PC-3 (cell line): ENCODE data around the gene AP3B2. TPM values are rescaled to one million over a fixed set of nuclear protein-coding genes. Genes with fewer than 3 reads are reported as not detected.

Experiments
- ATAC-seq: fragments of 200-7000 bp; cut with Tn5 transposase; 2 replicates; pipeline ENCODE4 v1.9.1; 2020; ENCODE audit warnings: mild to moderate bottlenecking, moderate library complexity
- BruUV-seq: library from RNA; stranded (reverse); fragments of 400-500 nt; replicated peaks from 2 replicates; lab custom pipeline; 2021; lab: Mats Ljungman, UMichigan
- CTCF ChIA-PET: fragments of 300-600 bp; sonication (Branson Sonifier 250); formaldehyde crosslinking; loops from one replicate; lab custom pipeline; 2022; ENCODE audit warnings: antibody characterized with exemption; lab: Charles Lee
- POLR2A ChIA-PET: fragments of 300-600 bp; sonication (Branson Sonifier 250); formaldehyde crosslinking; loops from one replicate; lab custom pipeline; 2022; ENCODE audit warnings: antibody characterized with exemption; ENCODE audit not compliant: unreplicated experiment; lab: Charles Lee
- DNase-seq: peaks from one replicate; pipeline ENCODE4 v3.0.0-alpha.2; 2015
- H2AFZ ChIP-seq: fragments of 300-600 bp; sonication (generic); 2 replicates; pipeline ENCODE4 v1.6.0; 2016; ENCODE audit warnings: antibody characterized with exemption, low read length
- H3F3A ChIP-seq: fragments of 300-600 bp; sonication (generic); one replicate; pipeline ENCODE4 v1.6.0; 2017; ENCODE audit warnings: antibody characterized with exemption, low read length, control low read depth, mild to moderate bottlenecking; ENCODE audit not compliant: unreplicated experiment
- H3K27ac ChIP-seq: fragments of 300-600 bp; sonication (generic); 2 replicates; pipeline ENCODE4 v1.5.1; 2016; ENCODE audit warnings: mild to moderate bottlenecking, low read length
- H3K27me3 ChIP-seq: fragments of 300-600 bp; sonication (generic); 2 replicates; pipeline ENCODE4 v1.6.1; 2016; ENCODE audit warnings: low read length, mixed read lengths
- H3K36me3 ChIP-seq: fragments of 300-600 bp; sonication (generic); 2 replicates; pipeline ENCODE4 v1.6.1; 2016; ENCODE audit warnings: low read depth, mixed run types, low read length, mixed read lengths
- H3K4me1 ChIP-seq: fragments of 300-600 bp; sonication (generic); 2 replicates; pipeline ENCODE4 v1.5.1; 2016; ENCODE audit warnings: low read length; ENCODE audit not compliant: insufficient read depth
- H3K4me2 ChIP-seq: fragments of 300-600 bp; sonication (generic); 2 replicates; pipeline ENCODE4 v1.6.0; 2016; ENCODE audit warnings: low read length
- H3K4me3 ChIP-seq: fragments of 300-600 bp; sonication (generic); 2 replicates; pipeline ENCODE4 v1.5.1; 2016; ENCODE audit warnings: mild to moderate bottlenecking, low read length, mixed read lengths
- H3K79me2 ChIP-seq: fragments of 300-600 bp; sonication (generic); 2 replicates; pipeline ENCODE4 v1.6.1; 2017; ENCODE audit warnings: low read length, mixed read lengths
- H3K9ac ChIP-seq: fragments of 300-600 bp; sonication (generic); 2 replicates; pipeline ENCODE4 v1.6.0; 2016; ENCODE audit warnings: mild to moderate bottlenecking, low read length
- H3K9me2 ChIP-seq: fragments of 300-600 bp; sonication (generic); replicated peaks from 2 replicates; pipeline ENCODE4 v1.6.1; 2016; ENCODE audit warnings: mixed run types, low read length, mixed read lengths
- H3K9me3 ChIP-seq: fragments of 300-600 bp; sonication (generic); 2 replicates; pipeline ENCODE4 v1.6.1; 2016; ENCODE audit warnings: low read length, mixed read lengths
- H4K20me1 ChIP-seq: fragments of 300-600 bp; sonication (generic); 2 replicates; pipeline ENCODE4 v1.6.1; 2016; ENCODE audit warnings: low read length, mixed read lengths
- CTCF ChIP-seq: fragments of 300-600 bp; sonication (generic); conservative IDR thresholded peaks from 2 replicates; pipeline ENCODE4 v1.5.1; 2017; ENCODE audit warnings: antibody characterized with exemption, low read depth, mild to moderate bottlenecking, low read length
- EZH2 ChIP-seq: fragments of 300-600 bp; sonication (generic); IDR thresholded peaks from one replicate; pipeline ENCODE4 v1.6.1; 2017; ENCODE audit warnings: antibody characterized with exemption, mild to moderate bottlenecking, low read length; ENCODE audit not compliant: unreplicated experiment
- EZH2phosphoT487 ChIP-seq: fragments of 300-600 bp; sonication (generic); IDR thresholded peaks from 2 replicates; pipeline ENCODE4 v1.6.1; 2018; ENCODE audit warnings: mild to moderate bottlenecking, antibody characterized with exemption, low read length, borderline replicate concordance
- intact Hi-C: fragments of 100-400 bp; cut with micrococcal nuclease; formaldehyde crosslinking; loops from 2 replicates; pipeline ENCODE4 v1.9.0; 2023
- total RNA-seq: library from RNA; depleted of rRNA; stranded (reverse); fragments of >200 nt; gene quantifications from 2 replicates; pipeline ENCODE4 v1.2.3, GENCODE V29; 2014

Gene AP3B2
- total RNA-seq, 1 experiment from 2014 or later: 0.47 TPM

- H3K27ac ChIP-seq: no peak overlapping the region
- H3K9me2 ChIP-seq: no peaks in the 10 kb centered on the region
- CTCF ChIA-PET: no interaction called here
- no peak overlapping the region for H3K4me2 ChIP-seq
- ATAC-seq: no peak
- H3K36me3 ChIP-seq: no peaks in the 10 kb centered on the region
- no peak for DNase-seq
- H2AFZ ChIP-seq: no peak overlapping the region
- intact Hi-C loops: no loop called here
- H3K4me1 ChIP-seq: no peaks in the 10 kb centered on the region
- H3F3A ChIP-seq: no peaks in the 10 kb centered on the region
- no peaks in the 10 kb centered on the region for H3K79me2 ChIP-seq
- BruUV-seq: no TSS peak
- H3K9me3 ChIP-seq: no peaks in the 10 kb centered on the region
- TF ChIP-seq CTCF (no peak), EZH2phosphoT487 (no peak), EZH2 (no peak)
- POLR2A ChIA-PET: no interaction called here
- no peaks in the 10 kb centered on the region for H4K20me1 ChIP-seq
- peaks cover 28% of the 10 kb centered on the region for H3K27me3 ChIP-seq
- no peak overlapping the region for H3K4me3 ChIP-seq
- H3K9ac ChIP-seq: no peak overlapping the region
These were observed 52.9 kb downstream of the AP3B2 start for GRCh38 chr15:82656641-82657266.

- Histone ChIP-seq H3K9me3 (no peaks in the 10 kb centered on the region), H3K27me3 (peaks cover 28% of the 10 kb centered on the region), H3K79me2 (no peaks in the 10 kb centered on the region), H3F3A (no peaks in the 10 kb centered on the region), H3K36me3 (no peaks in the 10 kb centered on the region), H3K4me1 (no peaks in the 10 kb centered on the region), H4K20me1 (no peaks in the 10 kb centered on the region), H3K4me2 (no peak overlapping the region), H3K27ac (no peak overlapping the region), H3K9me2 (no peaks in the 10 kb centered on the region), H2AFZ (no peak overlapping the region), H3K4me3 (no peak overlapping the region), H3K9ac (no peak overlapping the region)
- no peak for TF ChIP-seq CTCF
- TF ChIP-seq EZH2phosphoT487: no peak
- TF ChIP-seq EZH2: no peak
- DNase-seq (no peak), ATAC-seq (no peak)
- ChIA-PET CTCF (no interaction called here), POLR2A (no interaction called here)
- intact Hi-C loops: no loop called here
- BruUV-seq: no TSS peak
These were observed 54.1 kb downstream of the AP3B2 start for GRCh38 chr15:82655606-82656005.

- DNase-seq: no peak
- CTCF ChIA-PET: no interaction called here
- POLR2A ChIA-PET: no interaction called here
- Histone ChIP-seq H3K4me2 (no peak overlapping the region), H3K27me3 (peaks cover 28% of the 10 kb centered on the region), H3K9ac (no peak overlapping the region), H3K4me3 (no peak overlapping the region), H3K9me3 (no peaks in the 10 kb centered on the region), H3K9me2 (no peaks in the 10 kb centered on the region), H3F3A (no peaks in the 10 kb centered on the region), H3K4me1 (no peaks in the 10 kb centered on the region), H2AFZ (no peak overlapping the region), H3K79me2 (no peaks in the 10 kb centered on the region), H3K36me3 (no peaks in the 10 kb centered on the region), H3K27ac (no peak overlapping the region), H4K20me1 (no peaks in the 10 kb centered on the region)
- intact Hi-C loops: no loop called here
- no TSS peak for BruUV-seq
- ATAC-seq: no peak
- no peak for TF ChIP-seq CTCF
- no peak for TF ChIP-seq EZH2
- TF ChIP-seq EZH2phosphoT487: no peak
These were observed 56.0 kb downstream of the AP3B2 start for GRCh38 chr15:82653483-82654168.
